ENCODE measurements around the gene CAMSAP1. TPM values are rescaled to one million over a fixed set of nuclear protein-coding genes. Genes with fewer than 3 reads are reported as not detected.

The CAMSAP1 gene
- total RNA-seq, 1 donor from 2014 or later: 31.1 TPM

DNA sequence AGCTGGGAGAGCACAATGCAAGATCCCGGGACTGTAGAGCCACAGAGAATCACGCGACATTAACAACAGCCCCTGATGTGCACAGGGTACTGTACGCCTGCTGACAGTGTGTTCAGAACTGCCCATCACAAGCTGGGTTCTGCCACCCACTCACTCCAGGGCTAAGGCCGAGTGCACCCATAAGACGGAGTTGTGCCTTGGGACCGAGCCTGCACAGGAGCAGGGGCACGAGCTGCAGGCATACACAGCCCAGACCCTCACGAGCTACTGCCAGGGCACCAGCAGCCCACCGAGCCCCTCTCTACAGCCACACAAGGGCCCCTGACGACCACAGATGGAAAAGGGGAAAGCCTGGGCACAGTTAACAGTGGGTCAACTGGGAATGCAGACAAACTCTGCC is 67.8 kb downstream of the CAMSAP1 start:
- TF ChIP-seq, protein P1, sequence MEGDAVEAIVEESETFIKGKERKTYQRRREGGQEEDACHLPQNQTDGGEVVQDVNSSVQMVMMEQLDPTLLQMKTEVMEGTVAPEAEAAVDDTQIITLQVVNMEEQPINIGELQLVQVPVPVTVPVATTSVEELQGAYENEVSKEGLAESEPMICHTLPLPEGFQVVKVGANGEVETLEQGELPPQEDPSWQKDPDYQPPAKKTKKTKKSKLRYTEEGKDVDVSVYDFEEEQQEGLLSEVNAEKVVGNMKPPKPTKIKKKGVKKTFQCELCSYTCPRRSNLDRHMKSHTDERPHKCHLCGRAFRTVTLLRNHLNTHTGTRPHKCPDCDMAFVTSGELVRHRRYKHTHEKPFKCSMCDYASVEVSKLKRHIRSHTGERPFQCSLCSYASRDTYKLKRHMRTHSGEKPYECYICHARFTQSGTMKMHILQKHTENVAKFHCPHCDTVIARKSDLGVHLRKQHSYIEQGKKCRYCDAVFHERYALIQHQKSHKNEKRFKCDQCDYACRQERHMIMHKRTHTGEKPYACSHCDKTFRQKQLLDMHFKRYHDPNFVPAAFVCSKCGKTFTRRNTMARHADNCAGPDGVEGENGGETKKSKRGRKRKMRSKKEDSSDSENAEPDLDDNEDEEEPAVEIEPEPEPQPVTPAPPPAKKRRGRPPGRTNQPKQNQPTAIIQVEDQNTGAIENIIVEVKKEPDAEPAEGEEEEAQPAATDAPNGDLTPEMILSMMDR (conservative IDR thresholded peaks at IDR 0.05; ENCODE audit: low read depth, low read length): no peak
- no peak overlapping the region for H3K4me3 ChIP-seq (ENCODE audit: low read depth, low read length)
- no peak for DNase-seq (ENCODE audit: low read depth)

DNA sequence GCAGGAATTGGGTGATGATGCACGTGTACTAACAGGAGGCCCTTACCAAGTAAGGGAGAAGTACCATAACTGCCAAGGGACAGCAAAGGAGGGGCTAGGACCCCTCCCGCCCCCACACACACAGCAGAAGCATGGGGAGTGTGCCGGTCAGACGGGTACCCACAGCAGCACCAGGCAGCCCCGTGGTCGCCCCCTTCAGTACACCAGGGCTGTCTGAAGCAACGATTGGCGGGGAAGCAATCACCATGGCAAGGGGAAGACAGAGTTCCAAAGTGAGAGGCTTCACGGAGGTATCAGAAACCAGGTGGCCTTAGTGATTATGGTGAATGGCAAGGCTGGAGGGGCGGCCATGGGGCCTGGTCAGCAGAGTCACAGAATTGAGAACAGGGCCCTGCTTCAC is 72.2 kb downstream of the CAMSAP1 start:
- no peak overlapping the region for H3K4me3 ChIP-seq (ENCODE audit: low read depth, low read length)
- TF ChIP-seq, protein P1 (conservative IDR thresholded peaks at IDR 0.05; ENCODE audit: low read depth, low read length): no peak
- no peak for DNase-seq (ENCODE audit: low read depth)

DNA sequence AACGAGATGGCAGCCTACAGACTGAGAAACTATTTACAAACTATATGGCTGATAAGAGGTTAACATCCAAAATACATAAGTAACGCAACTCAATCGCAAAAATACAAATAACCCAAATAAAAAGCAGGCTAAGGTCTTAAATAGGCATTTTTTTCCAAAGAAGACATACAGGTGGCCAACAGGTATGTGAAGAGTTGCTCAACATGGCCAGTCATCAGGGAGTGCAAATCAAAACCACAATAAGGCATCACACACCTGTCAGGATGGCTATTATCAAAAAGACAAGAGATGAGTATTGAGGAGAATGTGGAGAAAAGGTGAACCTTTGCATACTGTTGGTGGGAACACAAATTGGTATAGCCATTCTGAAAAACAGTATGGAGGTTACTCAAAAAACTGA is 73.5 kb downstream of the CAMSAP1 start:
- DNase-seq (ENCODE audit: low read depth): no peak
- TF ChIP-seq, protein P1 (conservative IDR thresholded peaks at IDR 0.05; ENCODE audit: low read depth, low read length): no peak
- no peak overlapping the region for H3K4me3 ChIP-seq (ENCODE audit: low read depth, low read length)

DNA sequence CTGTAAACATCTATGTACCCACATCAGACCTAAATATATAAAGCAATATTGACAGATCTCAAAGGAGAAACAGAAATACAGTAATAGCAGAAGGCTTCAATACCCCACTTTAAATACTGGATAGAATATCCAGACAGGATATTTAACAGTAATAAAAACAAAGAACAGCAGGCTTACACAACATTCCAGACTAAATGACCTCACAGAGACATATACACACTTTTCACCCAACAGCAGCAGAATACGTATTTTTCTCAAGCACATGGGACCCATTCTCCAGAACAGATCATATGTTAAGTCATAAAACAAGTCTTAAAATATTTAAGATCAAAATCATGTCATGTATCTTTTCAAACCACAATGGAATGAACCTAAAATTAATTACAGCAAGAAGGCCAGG is 76.8 kb downstream of the CAMSAP1 start:
- TF ChIP-seq, protein P1 (conservative IDR thresholded peaks at IDR 0.05; ENCODE audit: low read depth, low read length): no peak
- no peak overlapping the region for H3K4me3 ChIP-seq (ENCODE audit: low read depth, low read length)
- no peak for DNase-seq (ENCODE audit: low read depth)

DNA sequence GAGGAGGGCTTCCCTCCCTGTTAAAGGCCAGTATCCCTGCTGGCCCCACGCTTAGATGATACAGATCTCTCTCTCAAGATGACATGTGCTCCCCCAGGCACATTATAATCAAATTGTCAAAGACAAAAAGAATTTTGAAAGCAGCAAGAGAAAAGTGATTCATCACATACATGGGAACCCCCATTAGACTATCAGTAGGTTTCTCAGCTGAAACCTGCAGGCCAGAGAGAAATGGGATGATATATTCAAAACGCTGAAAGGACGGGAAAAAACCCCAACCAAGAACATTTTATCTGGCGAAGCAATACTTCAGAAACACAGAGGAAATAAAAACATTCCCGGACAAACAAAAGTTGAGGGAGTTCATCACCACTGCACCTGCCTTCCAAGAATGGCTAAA is 78.7 kb downstream of the CAMSAP1 start:
- TF ChIP-seq, protein P1 (conservative IDR thresholded peaks at IDR 0.05; ENCODE audit: low read depth, low read length): no peak
- H3K4me3 ChIP-seq (ENCODE audit: low read depth, low read length): no peak overlapping the region
- DNase-seq (ENCODE audit: low read depth): no peak

DNA sequence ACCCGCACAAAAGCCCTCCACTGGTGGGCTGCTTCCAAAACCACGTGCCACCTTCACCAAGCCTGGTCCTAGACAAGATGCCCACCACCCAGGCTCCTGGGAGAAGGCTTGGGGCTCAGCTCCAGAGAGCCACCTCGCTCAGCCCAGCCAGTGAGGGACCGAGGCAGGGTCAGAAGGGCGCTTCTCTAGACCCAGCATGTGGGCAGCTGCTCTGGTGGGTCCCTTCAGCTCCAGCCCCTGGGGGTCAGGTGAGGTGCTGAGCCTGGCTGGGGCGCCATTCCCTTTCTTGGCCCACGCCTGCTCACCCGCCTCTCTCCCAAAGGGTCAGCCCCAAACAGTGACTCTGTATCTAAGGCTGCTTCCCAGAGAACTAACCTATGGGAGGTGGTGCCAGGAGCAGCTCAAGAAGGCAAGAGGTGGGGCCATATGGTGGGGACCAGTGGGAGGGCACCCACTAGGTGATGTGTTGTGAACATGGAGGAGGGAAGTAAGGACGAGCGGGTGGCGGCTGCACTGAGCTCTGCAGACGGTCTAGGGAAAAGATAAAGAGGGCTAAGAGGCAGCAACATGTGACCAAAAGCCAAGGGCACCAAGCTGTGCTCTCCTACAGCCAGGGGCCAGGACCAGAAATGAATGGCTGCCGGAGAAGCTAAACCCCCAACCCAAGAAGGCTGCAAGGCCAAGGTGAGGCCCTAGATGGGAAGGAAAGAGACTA is 79.3 kb downstream of the CAMSAP1 start:
- no peak overlapping the region for H3K4me3 ChIP-seq (ENCODE audit: low read depth, low read length)
- no peak for DNase-seq (ENCODE audit: low read depth)
- TF ChIP-seq, protein P1 (conservative IDR thresholded peaks at IDR 0.05; ENCODE audit: low read depth, low read length): no peak

DNA sequence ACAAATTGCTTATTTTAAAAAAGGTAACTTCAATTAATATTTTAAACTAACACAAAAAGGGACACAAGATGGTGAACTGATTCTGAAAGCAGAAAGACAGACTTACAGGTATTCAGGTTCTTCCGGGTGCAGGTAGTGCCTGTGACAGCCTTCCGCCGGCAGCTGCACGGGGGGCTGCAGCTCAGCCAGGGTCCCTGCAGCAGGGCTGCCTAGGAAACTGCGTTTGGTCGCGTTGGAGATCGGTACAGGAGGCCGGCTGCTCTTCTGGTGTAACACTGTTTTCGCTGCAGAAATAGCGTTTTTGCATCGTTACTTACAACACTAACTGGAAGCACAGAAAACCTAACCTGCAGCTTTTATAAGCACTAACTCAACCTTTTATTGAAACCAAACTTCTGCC is 80.0 kb downstream of the CAMSAP1 start:
- no peak overlapping the region for H3K4me3 ChIP-seq (ENCODE audit: low read depth, low read length)
- no peak for DNase-seq (ENCODE audit: low read depth)
- TF ChIP-seq, protein P1 (conservative IDR thresholded peaks at IDR 0.05; ENCODE audit: low read depth, low read length): no peak

Measured in epithelial cell of proximal tubule (primary cell).